ENCODE results near the gene SLC23A1.

- TF ChIP-seq CTCF (IDR thresholded peaks at IDR 0.05) = no peak
- TF ChIP-seq POLR2A (IDR thresholded peaks at IDR 0.05) = no peak
These were observed 43.2 kb upstream of the SLC23A1 start for GRCh38 chr5:139426203-139426885.
